PC-3 (cell line): Measurements from ENCODE around the gene ADAMTS17. TPM values are rescaled to one million over a fixed set of nuclear protein-coding genes. Genes with fewer than 3 reads are reported as not detected.

ENCODE experiments used
- ATAC-seq: fragments of 200-7000 bp; cut with Tn5 transposase; 2 replicates; pipeline ENCODE4 v1.9.1; 2020; ENCODE audit warnings: mild to moderate bottlenecking, moderate library complexity
- BruUV-seq: library from RNA; stranded (reverse); fragments of 400-500 nt; replicated peaks from 2 replicates; lab custom pipeline; 2021; lab: Mats Ljungman, UMichigan
- CTCF ChIA-PET: fragments of 300-600 bp; sonication (Branson Sonifier 250); formaldehyde crosslinking; loops from one replicate; lab custom pipeline; 2022; ENCODE audit warnings: antibody characterized with exemption; lab: Charles Lee
- POLR2A ChIA-PET: fragments of 300-600 bp; sonication (Branson Sonifier 250); formaldehyde crosslinking; loops from one replicate; lab custom pipeline; 2022; ENCODE audit warnings: antibody characterized with exemption; ENCODE audit not compliant: unreplicated experiment; lab: Charles Lee
- DNase-seq: peaks from one replicate; pipeline ENCODE4 v3.0.0-alpha.2; 2015
- H2AFZ ChIP-seq: fragments of 300-600 bp; sonication (generic); 2 replicates; pipeline ENCODE4 v1.6.0; 2016; ENCODE audit warnings: antibody characterized with exemption, low read length
- H3F3A ChIP-seq: fragments of 300-600 bp; sonication (generic); one replicate; pipeline ENCODE4 v1.6.0; 2017; ENCODE audit warnings: antibody characterized with exemption, low read length, control low read depth, mild to moderate bottlenecking; ENCODE audit not compliant: unreplicated experiment
- H3K27ac ChIP-seq: fragments of 300-600 bp; sonication (generic); 2 replicates; pipeline ENCODE4 v1.5.1; 2016; ENCODE audit warnings: mild to moderate bottlenecking, low read length
- H3K27me3 ChIP-seq: fragments of 300-600 bp; sonication (generic); 2 replicates; pipeline ENCODE4 v1.6.1; 2016; ENCODE audit warnings: low read length, mixed read lengths
- H3K36me3 ChIP-seq: fragments of 300-600 bp; sonication (generic); 2 replicates; pipeline ENCODE4 v1.6.1; 2016; ENCODE audit warnings: low read depth, mixed run types, low read length, mixed read lengths
- H3K4me1 ChIP-seq: fragments of 300-600 bp; sonication (generic); 2 replicates; pipeline ENCODE4 v1.5.1; 2016; ENCODE audit warnings: low read length; ENCODE audit not compliant: insufficient read depth
- H3K4me2 ChIP-seq: fragments of 300-600 bp; sonication (generic); 2 replicates; pipeline ENCODE4 v1.6.0; 2016; ENCODE audit warnings: low read length
- H3K4me3 ChIP-seq: fragments of 300-600 bp; sonication (generic); 2 replicates; pipeline ENCODE4 v1.5.1; 2016; ENCODE audit warnings: mild to moderate bottlenecking, low read length, mixed read lengths
- H3K79me2 ChIP-seq: fragments of 300-600 bp; sonication (generic); 2 replicates; pipeline ENCODE4 v1.6.1; 2017; ENCODE audit warnings: low read length, mixed read lengths
- H3K9ac ChIP-seq: fragments of 300-600 bp; sonication (generic); 2 replicates; pipeline ENCODE4 v1.6.0; 2016; ENCODE audit warnings: mild to moderate bottlenecking, low read length
- H3K9me2 ChIP-seq: fragments of 300-600 bp; sonication (generic); replicated peaks from 2 replicates; pipeline ENCODE4 v1.6.1; 2016; ENCODE audit warnings: mixed run types, low read length, mixed read lengths
- H3K9me3 ChIP-seq: fragments of 300-600 bp; sonication (generic); 2 replicates; pipeline ENCODE4 v1.6.1; 2016; ENCODE audit warnings: low read length, mixed read lengths
- H4K20me1 ChIP-seq: fragments of 300-600 bp; sonication (generic); 2 replicates; pipeline ENCODE4 v1.6.1; 2016; ENCODE audit warnings: low read length, mixed read lengths
- EZH2 ChIP-seq: fragments of 300-600 bp; sonication (generic); IDR thresholded peaks from one replicate; pipeline ENCODE4 v1.6.1; 2017; ENCODE audit warnings: antibody characterized with exemption, mild to moderate bottlenecking, low read length; ENCODE audit not compliant: unreplicated experiment
- EZH2phosphoT487 ChIP-seq: fragments of 300-600 bp; sonication (generic); IDR thresholded peaks from 2 replicates; pipeline ENCODE4 v1.6.1; 2018; ENCODE audit warnings: mild to moderate bottlenecking, antibody characterized with exemption, low read length, borderline replicate concordance
- intact Hi-C: fragments of 100-400 bp; cut with micrococcal nuclease; formaldehyde crosslinking; loops from 2 replicates; pipeline ENCODE4 v1.9.0; 2023
- total RNA-seq: library from RNA; depleted of rRNA; stranded (reverse); fragments of >200 nt; gene quantifications from 2 replicates; pipeline ENCODE4 v1.2.3, GENCODE V29; 2014
- TF ChIP-seq, protein P1 (sequence below): fragments of 300-600 bp; sonication (generic); conservative IDR thresholded peaks from 2 replicates; pipeline ENCODE4 v1.5.1; 2017; ENCODE audit warnings: antibody characterized with exemption, low read depth, mild to moderate bottlenecking, low read length

Gene ADAMTS17
- total RNA-seq, 1 experiment from 2014 or later, result 6.9 TPM

DNA sequence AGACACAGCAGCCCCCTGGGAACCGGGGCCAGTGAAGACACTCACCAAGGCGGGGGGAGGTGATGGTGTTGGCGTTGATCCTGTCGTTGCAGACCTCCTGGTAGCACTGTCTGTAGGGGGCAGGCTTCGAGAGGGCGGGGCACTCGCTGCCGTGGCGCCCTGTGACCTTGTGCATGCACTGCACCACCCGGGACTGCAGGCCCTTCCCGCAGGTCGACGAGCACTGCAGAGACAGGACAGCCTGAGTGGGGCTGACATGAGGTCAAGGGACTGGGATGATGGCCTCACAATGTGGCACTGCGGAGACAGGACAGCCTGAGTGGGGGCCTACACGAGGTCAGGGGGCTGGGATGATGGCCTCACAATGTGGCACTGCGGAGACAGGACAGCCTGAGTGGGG lies 365.8 kb downstream of the ADAMTS17 start:
- Histone ChIP-seq H3K4me3 (no peak overlapping the region), H3K9me3 (no peaks in the 10 kb centered on the region), H2AFZ (no peak overlapping the region), H3K27ac (no peak overlapping the region), H3K4me2 (no peak overlapping the region), H3K9ac (no peak overlapping the region), H3K79me2 (no peaks in the 10 kb centered on the region), H4K20me1 (no peaks in the 10 kb centered on the region), H3K36me3 (no peaks in the 10 kb centered on the region), H3F3A (no peaks in the 10 kb centered on the region), H3K27me3 (no peaks in the 10 kb centered on the region), H3K9me2 (no peaks in the 10 kb centered on the region), H3K4me1 (peaks cover 3% of the 10 kb centered on the region; the same call in 1 of the 2 replicates)
- DNase-seq, result no peak
- no TSS peak for BruUV-seq
- ATAC-seq, result no peak
- TF ChIP-seq EZH2phosphoT487 (no peak), EZH2 (no peak)
- TF ChIP-seq, protein P1, sequence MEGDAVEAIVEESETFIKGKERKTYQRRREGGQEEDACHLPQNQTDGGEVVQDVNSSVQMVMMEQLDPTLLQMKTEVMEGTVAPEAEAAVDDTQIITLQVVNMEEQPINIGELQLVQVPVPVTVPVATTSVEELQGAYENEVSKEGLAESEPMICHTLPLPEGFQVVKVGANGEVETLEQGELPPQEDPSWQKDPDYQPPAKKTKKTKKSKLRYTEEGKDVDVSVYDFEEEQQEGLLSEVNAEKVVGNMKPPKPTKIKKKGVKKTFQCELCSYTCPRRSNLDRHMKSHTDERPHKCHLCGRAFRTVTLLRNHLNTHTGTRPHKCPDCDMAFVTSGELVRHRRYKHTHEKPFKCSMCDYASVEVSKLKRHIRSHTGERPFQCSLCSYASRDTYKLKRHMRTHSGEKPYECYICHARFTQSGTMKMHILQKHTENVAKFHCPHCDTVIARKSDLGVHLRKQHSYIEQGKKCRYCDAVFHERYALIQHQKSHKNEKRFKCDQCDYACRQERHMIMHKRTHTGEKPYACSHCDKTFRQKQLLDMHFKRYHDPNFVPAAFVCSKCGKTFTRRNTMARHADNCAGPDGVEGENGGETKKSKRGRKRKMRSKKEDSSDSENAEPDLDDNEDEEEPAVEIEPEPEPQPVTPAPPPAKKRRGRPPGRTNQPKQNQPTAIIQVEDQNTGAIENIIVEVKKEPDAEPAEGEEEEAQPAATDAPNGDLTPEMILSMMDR, result no peak
- POLR2A ChIA-PET, result no interaction called here
- CTCF ChIA-PET, result no interaction called here
- intact Hi-C loops, result no loop called here

DNA sequence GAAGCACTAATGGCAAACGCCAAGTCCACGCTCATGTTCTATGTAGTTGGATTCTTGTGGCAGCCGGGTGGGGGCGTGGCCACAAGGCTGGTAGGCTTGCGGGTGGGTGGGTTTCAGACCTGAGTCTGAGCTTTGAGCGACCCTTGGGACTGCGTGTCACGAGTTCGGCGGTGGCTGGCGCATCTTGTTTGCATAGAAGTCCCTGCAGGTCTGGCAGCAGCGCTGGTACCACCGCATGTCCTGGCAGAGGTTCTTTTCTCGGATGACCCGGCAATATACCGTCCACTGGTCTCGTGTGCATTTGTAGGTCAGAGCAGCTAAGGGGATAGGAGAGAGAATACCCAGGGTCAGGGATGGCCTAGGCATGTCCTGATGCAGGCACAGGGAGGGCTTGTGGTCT lies 367.5 kb downstream of the ADAMTS17 start:
- H3K9me2 ChIP-seq, result no peaks in the 10 kb centered on the region
- no peak overlapping the region for H2AFZ ChIP-seq
- no peaks in the 10 kb centered on the region for H3K9me3 ChIP-seq
- ChIA-PET POLR2A (no interaction called here), CTCF (no interaction called here)
- no peak overlapping the region for H3K4me2 ChIP-seq
- no peaks in the 10 kb centered on the region for H3K27me3 ChIP-seq
- H4K20me1 ChIP-seq, result no peaks in the 10 kb centered on the region
- ATAC-seq (no peak), DNase-seq (no peak)
- H3F3A ChIP-seq, result no peaks in the 10 kb centered on the region
- H3K27ac ChIP-seq, result no peak overlapping the region
- no peak overlapping the region for H3K4me3 ChIP-seq
- no TSS peak for BruUV-seq
- H3K36me3 ChIP-seq, result no peaks in the 10 kb centered on the region
- TF ChIP-seq, protein P1, result no peak
- TF ChIP-seq EZH2phosphoT487 (no peak), EZH2 (no peak)
- H3K4me1 ChIP-seq, result no peaks in the 10 kb centered on the region
- no peak overlapping the region for H3K9ac ChIP-seq
- intact Hi-C loops, result no loop called here
- no peaks in the 10 kb centered on the region for H3K79me2 ChIP-seq

DNA sequence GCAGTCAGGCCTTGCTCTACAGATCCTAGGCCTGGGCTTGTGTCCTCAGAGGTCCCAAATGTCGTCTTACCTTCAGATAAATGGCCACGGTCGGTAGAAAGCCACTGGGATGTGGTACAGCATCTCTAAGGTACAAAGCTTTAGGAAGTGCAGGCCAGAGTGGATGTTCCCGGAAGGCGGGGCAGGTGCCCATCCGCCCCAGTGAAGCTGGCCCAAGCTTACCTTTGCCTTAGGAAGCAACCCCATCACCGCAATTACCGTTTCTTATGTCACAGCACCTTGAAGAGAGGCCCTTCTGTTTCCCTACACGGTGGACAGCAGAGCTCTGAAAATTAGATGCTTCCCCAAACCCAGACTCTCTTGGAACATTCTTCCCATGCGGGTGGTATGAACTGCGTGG lies 368.4 kb downstream of the ADAMTS17 start:
- H3K9me2 ChIP-seq, result no peaks in the 10 kb centered on the region
- DNase-seq, result no peak
- intact Hi-C loops, result no loop called here
- BruUV-seq, result no TSS peak
- H4K20me1 ChIP-seq, result no peaks in the 10 kb centered on the region
- H3F3A ChIP-seq, result no peaks in the 10 kb centered on the region
- no peak for TF ChIP-seq EZH2phosphoT487
- no peak for TF ChIP-seq EZH2
- TF ChIP-seq, protein P1, result no peak
- H3K27ac ChIP-seq, result no peak overlapping the region
- no peaks in the 10 kb centered on the region for H3K9me3 ChIP-seq
- no peak for ATAC-seq
- no peak overlapping the region for H3K4me3 ChIP-seq
- ChIA-PET CTCF (no interaction called here), POLR2A (no interaction called here)
- no peaks in the 10 kb centered on the region for H3K27me3 ChIP-seq
- H2AFZ ChIP-seq, result no peak overlapping the region
- H3K9ac ChIP-seq, result no peak overlapping the region
- H3K79me2 ChIP-seq, result no peaks in the 10 kb centered on the region
- no peaks in the 10 kb centered on the region for H3K36me3 ChIP-seq
- H3K4me1 ChIP-seq, result 0 out of 2 replicates have a peak, but pooled peaks cover under 1% of the 10 kb centered on the region
- H3K4me2 ChIP-seq, result no peak overlapping the region
